HG02973 (cell line): ENCODE results near the gene C5orf15.
"Not testable (repeated sequence)": the region's sequence is repeated elsewhere in the genome, so short reads cannot be mapped to it uniquely, and the experiment has no call there.

Experiments used
- ATAC-seq: cut with Tn5 transposase; IDR thresholded peaks from one replicate; pipeline ENCODE4 v1.9.1; 2021; ENCODE audit warnings: moderate library complexity; ENCODE audit not compliant: unreplicated experiment

Gene C5orf15

DNA sequence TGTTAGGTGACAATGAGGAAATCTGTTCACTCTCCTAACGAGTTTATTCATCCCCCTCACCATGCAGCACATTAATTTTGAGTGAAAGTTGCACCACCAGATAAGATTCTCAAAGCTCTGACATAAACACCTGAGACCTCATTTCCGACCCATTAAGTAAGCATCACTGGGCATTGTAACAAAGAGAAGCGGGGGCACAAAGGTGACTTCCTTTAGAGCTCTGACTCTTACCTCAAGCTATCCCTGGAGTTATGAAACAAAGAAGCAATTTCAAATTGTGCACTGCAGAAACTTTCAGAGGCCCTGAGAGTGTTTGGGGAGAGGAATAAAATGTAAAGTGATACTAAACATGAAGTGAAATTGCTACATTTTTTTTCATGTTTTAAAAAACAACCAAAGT, 29.5 kb downstream of the C5orf15 start:
- no peak for ATAC-seq

DNA sequence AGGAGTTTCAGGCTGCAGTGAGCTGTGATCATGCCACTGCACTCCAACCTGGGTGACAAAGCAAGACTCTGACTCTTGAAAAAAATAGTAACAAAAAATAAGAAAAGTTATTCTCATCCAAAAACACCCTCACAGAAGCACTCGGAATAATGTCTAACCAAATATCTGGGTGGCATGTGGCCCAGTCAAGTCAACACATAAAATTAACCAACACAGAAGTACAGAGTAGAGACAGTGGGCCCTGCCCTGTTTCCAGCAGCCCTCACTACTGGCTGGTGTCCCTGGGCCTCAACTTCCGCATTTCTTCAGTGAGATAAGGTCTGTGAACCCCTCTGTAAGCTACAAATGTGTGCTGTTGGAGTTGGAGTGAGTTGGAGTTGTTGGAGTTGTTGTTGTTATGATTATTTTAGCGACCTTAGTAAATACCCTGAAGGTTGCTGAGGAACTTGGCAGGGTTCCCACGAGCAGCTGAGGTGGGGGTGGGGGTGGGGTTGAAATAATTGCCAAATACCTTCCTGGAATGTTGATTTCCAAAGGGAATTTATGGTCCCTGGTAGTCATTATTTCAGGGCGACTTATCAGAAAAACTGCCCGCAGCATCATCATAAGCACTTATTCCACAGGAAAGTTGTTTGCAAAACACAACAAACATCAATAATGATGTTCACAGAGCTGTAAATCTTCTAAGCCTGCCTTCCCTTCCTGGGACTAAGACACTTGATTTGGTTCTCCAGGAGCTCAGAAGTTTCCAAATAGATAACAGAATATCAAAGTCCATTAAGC, 30.2 kb downstream of the C5orf15 start:
- no peak for ATAC-seq

GRCh38 chr5:133937628-133938027, 30.8 kb downstream of the C5orf15 start:
- not testable (repeated sequence) for ATAC-seq

DNA sequence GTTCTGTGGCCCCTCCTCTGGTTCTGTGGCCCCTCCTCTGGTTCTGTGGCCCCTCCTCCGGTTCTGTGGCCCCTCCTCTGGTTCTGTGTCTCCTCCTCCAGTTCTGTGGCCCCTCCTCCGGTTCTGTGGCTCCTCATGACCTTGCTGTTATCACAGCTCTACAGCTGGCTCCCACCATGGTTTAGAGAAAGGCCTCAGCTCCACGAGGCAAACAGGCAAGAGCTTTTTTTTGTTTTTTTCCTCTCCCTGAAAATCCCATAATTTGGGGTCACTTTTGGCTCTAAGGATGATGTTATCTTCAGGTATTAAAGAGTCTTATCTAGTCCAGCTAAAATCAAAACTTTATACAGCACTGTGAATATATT, 31.8 kb downstream of the C5orf15 start:
- no peak for ATAC-seq

GRCh38 chr5:133935991-133936650, 32.3 kb downstream of the C5orf15 start:
- ATAC-seq, result not testable (repeated sequence)

GRCh38 chr5:133935667-133935940, 32.8 kb downstream of the C5orf15 start:
- no peak for ATAC-seq

DNA sequence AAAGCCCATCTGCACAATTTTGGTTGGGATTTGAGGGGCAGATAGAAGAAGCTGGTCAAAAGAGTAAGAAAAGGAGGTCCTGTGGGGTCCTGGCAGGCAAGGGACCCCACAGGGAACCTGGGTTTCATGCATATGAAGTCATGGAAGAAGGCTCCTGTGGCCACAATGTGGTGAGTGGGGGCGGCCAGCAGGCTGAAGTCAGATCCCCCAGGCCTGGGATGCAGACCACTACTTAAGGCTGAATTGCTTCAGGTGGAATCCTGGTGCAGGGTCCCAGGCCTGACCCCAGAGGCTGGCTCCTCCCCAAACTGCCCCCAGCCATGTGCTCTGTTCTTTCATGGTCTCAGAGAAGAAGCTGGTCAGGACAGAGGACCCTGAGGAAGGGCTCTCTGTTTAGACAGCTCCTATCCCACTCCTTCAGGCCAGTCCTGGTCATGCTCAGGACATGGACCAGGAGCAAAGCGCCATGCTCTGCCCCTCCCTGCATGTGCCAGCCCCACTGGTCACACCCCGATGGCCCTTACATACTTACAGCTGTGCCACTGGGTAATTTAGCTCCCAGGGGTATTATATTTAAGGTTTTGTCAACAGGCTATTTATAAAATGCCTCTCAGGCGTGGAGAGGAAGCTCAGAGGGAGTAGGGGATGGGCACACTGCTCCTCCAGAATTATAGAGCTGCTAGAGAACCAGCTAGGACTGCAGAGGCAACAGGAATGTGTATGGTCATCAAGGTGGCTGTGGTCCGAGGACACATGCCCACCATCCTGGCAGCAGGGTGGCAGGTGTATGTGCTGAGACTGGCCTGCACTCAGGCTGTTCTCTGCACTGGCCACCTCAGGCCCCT, 33.4 kb downstream of the C5orf15 start:
- ATAC-seq, result no peak

GRCh38 chr5:133934311-133934710, 34.1 kb downstream of the C5orf15 start:
- no peak for ATAC-seq

GRCh38 chr5:133933670-133934295, 34.6 kb downstream of the C5orf15 start:
- ATAC-seq, result no peak

- no peak for ATAC-seq
Measured at GRCh38 chr5:133933169-133933509, 35.3 kb downstream of the C5orf15 start.

- ATAC-seq, result no peak
Measured at GRCh38 chr5:133932441-133933168, 35.8 kb downstream of the C5orf15 start.

DNA sequence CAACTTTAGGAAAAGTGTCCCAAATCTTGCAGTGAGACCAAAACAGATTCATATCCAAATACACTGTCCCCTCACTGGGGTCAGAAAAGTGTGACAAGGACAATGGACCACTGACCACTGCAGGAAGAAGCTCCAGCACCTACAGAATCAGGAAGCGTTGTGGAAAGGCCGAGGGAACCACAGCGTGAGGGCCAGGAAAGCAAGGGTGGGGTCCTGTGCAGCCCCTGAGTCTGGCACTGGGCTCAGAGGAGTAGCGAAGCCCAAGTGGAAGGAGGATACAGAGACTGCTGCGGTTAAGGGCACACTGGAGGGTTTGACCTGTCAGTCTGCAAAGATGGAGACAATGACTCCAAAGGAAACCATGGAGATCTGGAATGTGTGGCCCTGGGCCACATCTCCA, 36.9 kb downstream of the C5orf15 start:
- no peak for ATAC-seq

- no peak for ATAC-seq
Measured at GRCh38 chr5:133930813-133931090, 37.7 kb downstream of the C5orf15 start.

DNA sequence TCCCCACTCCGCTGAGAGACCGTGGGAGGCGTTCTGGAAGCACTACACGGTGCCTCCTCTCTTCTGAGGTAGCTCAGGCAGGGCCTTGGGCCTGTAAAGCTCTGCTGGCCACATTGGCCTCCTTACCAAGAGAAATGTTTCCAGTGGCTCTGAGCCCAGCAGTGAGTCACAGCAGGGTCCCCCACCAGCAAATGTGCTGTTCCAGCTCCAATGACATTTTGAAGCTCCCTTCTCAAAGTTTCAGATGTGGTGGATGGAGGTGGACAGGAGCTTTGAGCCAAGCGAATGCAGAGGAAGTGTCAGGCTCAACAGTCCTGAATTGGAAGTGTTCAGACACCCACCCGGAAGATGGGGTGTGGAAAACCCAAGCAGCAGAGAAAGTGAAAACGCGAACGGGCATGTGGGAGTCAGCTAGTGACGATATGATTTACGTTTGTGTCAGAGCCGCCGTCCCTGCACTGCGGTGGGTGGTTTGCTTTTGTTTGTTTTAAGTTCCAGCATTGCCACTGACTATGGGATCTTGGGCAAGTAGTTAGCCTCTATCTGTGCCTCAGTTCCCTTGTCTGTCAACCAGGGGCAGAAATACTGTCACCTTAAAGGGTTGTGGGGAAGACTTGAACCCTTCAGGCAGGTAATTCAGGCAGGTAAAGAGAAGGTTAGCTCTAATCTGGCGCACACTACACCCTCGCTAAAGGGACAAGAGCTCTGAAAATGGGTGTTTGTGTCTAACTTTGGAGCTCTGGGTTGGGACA, 38.2 kb downstream of the C5orf15 start:
- ATAC-seq, result no peak

DNA sequence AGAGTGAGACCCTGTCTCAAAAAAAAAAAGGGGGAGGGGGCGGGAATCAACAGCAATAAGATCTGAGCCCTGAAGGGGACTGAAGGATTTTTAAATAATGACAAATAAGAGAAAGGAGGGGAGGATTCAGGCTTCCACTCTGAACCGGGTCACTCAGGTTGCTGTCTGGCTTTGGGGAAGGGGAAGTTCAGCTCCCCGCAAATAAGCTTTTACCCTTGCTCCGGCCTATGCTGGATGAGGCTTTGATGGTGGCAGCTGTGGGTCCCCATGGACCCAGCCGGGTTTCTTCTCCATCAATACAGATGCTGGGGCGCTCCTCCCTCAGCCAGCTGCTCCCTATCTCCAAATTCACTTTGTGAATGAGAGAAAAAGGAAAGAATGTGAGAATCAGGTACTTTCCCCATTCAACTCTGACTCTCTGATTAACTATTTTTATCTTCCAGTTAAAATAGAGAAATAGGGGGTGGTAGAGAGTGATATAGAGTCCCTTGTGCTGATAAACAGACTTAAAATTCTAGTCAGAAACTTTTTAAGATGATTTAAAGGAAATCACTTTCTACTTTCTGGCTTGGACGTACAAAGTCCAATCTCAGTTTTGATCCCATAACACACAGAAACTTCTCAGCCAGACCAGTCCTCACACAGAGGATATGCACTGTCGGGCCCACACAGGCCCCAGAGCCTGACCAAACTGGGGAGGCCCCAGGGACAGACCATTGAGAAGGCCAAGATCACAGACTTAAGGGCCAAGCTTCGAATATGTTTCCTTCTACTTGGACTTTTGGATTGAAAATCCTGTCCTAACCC, 39.6 kb downstream of the C5orf15 start:
- no peak for ATAC-seq

DNA sequence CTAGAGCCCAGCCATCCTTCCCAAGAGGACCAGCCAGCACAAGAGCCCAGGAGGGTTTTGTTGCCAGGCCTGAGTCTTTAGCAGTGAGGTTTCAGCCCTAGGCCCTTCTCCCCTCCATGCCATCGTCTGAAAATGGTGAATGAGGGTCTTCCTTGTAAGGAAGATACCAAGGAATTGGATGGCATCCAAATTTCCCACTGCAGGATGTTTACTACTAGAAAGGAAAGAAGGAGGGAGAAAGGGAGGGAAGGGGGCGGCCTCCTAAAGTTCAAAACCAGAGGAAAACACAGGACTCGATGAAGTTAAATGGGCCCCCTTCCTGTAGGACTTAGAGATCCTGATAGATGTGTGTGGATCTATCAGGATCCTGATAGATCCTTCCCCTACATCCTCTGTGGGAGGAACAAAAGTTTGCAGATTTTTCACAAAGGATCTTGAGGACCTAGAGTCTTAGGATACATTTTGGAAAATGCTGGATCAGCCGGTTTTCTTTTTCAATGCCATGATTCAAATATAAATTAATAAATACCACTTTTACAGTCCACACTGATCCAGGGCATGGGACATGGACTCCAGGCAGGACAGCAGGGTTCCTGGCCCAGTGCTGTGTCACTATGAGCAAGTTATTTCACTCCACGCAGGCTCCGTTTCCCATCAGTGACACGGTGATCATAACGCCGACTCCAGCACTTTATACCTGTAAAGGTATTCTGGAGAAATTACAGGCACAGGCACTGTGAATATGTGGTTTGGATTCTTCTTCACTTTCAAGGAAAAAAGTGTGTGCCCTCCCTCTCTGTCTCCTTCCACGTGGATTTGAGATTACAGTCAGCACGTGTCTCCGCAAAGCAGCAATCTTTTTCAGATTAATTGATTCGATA, 40.9 kb downstream of the C5orf15 start:
- no peak for ATAC-seq

DNA sequence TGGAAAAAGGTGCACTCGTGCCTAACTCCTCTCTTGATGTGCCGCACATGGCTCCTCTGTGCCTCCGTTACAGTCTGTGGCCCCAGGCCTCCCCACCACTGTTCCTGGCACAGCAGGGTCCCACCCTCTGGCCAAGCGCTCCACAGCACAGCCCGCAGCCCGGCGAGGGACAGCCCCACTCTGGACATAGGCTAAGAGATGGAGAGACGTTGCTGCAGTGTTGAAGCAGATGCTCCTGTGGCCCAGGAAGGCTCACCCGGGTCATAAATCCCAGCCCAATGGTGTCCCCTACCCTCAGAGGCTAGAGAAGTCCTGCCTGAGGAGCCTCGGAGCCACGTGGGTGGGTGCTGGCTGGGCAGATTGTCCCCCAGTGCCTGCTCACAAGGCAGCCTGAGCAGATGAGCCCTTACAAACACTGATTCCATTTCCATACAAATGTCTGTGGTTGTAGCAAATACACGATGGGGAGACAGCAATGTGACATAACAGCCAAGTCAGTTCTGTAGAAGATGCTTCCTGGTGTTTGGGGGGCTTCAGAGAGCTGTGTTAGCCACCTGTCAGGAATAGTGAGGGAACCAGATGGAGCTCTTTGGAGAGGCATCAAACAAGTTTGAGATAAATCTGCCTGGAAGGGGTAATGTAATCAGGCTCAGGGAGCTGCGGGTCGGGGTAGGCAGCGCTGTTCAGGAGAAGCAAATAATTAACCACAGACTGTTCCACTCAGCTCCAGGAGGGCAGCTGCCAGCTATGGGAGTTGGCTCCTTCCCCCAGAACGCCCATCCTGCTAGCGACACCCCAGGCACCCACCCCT, 41.7 kb downstream of the C5orf15 start:
- ATAC-seq, result no peak
